Skeletal muscle satellite cell (primary cell): ENCODE measurements around the gene ITGA8.
A peak's percentile ranks its signal among the peaks of the same experiment; 100 is the strongest.

Experiments
- H3K27me3 ChIP-seq: 2 replicates; pipeline ENCODE4 v1.7.0; 2013; ENCODE audit warnings: low read length; ENCODE audit not compliant: control insufficient read depth, insufficient read depth
- H3K36me3 ChIP-seq: 2 replicates; pipeline ENCODE4 v1.7.0; 2013; ENCODE audit warnings: mild to moderate bottlenecking, control low read depth, low read length; ENCODE audit not compliant: insufficient read depth
- H3K4me1 ChIP-seq: 2 replicates; pipeline ENCODE4 v1.7.0; 2013; ENCODE audit warnings: low read length; ENCODE audit not compliant: control insufficient read depth, insufficient read depth
- H3K4me2 ChIP-seq: 2 replicates; pipeline ENCODE4 v1.7.0; 2013; ENCODE audit warnings: mild to moderate bottlenecking, low read length
- H3K4me3 ChIP-seq: 2 replicates; pipeline ENCODE4 v1.7.0; 2013; ENCODE audit warnings: low read length
- H3K9ac ChIP-seq: 2 replicates; pipeline ENCODE4 v1.7.0; 2013; ENCODE audit warnings: mild to moderate bottlenecking, low read depth, low read length, moderate library complexity
- H3K9me3 ChIP-seq: replicated peaks from 2 replicates; pipeline ENCODE4 v1.7.0; 2013; ENCODE audit warnings: mild to moderate bottlenecking, control low read depth, low read length

ITGA8 gene

DNA sequence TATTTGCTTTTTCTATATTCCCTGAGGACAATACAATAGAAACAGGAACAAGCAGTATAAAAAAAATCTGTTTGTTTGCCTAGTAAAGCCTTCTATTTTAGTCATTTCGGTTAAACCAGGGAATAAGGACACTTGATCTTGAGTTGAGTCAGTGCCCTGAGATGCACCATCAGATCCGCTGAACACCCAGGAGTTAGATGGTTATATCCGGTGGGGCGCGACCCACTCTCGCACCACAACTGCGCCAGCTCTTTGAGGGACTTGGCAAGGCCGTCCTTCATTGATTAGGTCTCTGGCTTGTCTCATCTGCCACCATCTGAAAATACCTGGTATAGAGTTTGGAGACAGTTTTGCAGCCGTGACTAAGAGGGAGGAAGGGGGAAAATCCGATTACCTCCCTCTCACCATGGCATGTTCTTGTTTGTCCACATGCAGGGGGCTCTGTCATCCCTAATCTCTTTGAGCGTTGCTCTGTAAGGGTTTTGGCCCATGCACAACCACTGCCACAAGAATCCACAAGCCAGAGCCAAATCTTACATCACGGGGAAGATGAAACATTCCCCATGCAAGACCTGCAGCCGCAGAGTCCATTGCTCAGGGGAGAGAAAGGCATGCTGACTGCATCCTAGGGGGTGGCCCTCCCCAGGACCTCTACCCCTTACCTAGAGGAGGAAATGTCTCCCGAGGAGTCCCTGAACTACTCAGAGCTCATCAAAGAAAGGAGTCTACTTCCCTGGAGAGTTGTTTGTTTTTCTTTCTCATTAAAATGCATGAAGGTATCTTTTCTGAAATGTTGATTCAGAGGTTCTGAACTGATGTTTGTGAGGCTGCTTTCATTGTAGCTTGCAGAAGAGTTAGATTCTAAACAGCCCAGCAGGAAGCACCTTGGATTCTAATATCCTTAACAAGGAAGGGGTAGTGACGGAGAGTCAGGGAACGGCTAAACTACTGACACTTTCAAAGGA, 247.0 kb downstream of the ITGA8 start:
- Histone ChIP-seq H3K4me1 (peaks cover 8% of the 10 kb centered on the region), H3K9ac (no peak overlapping the region), H3K4me3 (no peak overlapping the region), H3K9me3 (no peaks in the 10 kb centered on the region), H3K36me3 (no peaks in the 10 kb centered on the region), H3K27me3 (peaks cover 14% of the 10 kb centered on the region), H3K4me2 (peak overlapping the region; percentile 19)

DNA sequence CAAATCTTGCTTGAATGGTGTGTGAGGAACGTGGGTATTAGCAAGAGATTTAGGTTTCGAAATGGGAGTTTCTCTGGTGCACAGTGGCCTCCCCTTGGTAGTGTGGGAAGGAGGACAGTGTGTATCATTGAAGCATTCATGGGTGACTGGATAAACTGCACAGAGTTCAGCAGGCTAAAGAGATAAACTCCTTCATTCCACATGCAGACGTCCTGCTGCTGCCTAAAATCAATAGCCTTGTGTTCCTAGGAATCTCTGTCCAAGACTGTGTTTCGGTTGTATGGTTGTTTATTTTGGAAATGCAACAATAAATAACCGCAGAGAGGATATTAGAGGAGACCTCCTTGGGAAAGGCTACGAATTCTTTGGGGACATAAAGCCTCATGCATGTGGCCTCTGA, 247.7 kb downstream of the ITGA8 start:
- no peak overlapping the region for H3K4me2 ChIP-seq
- H3K36me3 ChIP-seq: no peaks in the 10 kb centered on the region
- no peak overlapping the region for H3K4me3 ChIP-seq
- H3K9me3 ChIP-seq: no peaks in the 10 kb centered on the region
- peaks cover 16% of the 10 kb centered on the region for H3K27me3 ChIP-seq
- H3K9ac ChIP-seq: no peak overlapping the region
- peaks cover 8% of the 10 kb centered on the region for H3K4me1 ChIP-seq

DNA sequence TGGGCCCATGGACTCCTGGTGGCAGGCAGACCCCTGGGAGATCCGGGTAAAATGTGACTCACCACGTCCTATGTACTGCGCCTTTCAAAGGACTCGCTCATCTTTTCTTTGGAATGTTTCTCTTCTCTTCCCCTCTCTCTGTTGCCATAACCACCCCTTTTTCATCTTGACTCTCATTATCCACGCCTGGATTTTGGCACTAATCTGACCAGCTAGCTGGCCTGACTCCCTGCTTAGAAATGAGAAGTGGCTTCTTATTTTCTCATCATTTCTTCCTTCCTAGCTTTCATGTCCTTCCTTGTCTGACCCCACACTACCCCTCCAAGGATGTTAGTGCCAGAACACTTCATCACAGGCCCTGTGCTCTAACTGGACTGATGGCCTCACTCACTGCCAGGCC, 250.6 kb downstream of the ITGA8 start:
- H3K36me3 ChIP-seq: no peaks in the 10 kb centered on the region
- H3K4me1 ChIP-seq: peaks cover 8% of the 10 kb centered on the region
- no peak overlapping the region for H3K4me2 ChIP-seq
- peaks cover 21% of the 10 kb centered on the region for H3K27me3 ChIP-seq
- no peak overlapping the region for H3K9ac ChIP-seq
- no peak overlapping the region for H3K4me3 ChIP-seq
- H3K9me3 ChIP-seq: no peaks in the 10 kb centered on the region

DNA sequence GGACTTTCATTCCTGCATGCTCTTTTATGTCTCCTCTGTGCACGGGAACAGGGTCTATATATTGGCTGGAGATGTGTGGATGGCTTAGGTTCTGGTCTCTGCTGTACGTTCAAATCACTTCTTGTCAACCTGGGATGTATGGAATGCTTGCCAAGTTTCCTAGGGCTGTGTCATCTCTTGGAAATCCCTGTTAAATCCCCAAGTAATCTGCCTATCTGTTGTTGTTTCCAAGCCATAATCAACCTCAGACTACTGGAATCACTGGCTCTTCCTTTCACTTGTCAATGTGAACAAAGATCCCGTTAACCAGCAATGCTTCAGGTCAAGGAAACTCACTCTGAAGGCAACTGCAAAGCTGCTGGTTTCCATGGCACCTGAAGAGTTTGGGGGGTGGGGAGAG, 255.3 kb downstream of the ITGA8 start:
- Histone ChIP-seq H3K4me2 (no peak overlapping the region), H3K4me1 (no peaks in the 10 kb centered on the region), H3K36me3 (no peaks in the 10 kb centered on the region), H3K9me3 (no peaks in the 10 kb centered on the region), H3K27me3 (peaks cover 22% of the 10 kb centered on the region), H3K9ac (no peak overlapping the region), H3K4me3 (no peak overlapping the region)
